ENCODE results near the gene TRMT2A.

TRMT2A gene

GRCh38 chr22:20094197-20094807 is 22.7 kb downstream of the TRMT2A start:
- no peaks in the 10 kb centered on the region for H3K9me2 ChIP-seq (replicated peaks; ENCODE audit: insufficient read depth, low read length)
- H3K36me3 ChIP-seq (replicated peaks; ENCODE audit: insufficient read depth, low read length) = peaks cover 28% of the 10 kb centered on the region
- no peak overlapping the region for H2AFZ ChIP-seq (ENCODE audit: low read length)
- no peak overlapping the region for H3K4me2 ChIP-seq (ENCODE audit: low read depth, low read length)
- no peaks in the 10 kb centered on the region for H3K9me3 ChIP-seq (replicated peaks; ENCODE audit: insufficient read depth, low read length)
- no peak overlapping the region for H3K27ac ChIP-seq (ENCODE audit: low read length)
- no peaks in the 10 kb centered on the region for H3F3A ChIP-seq (ENCODE audit: insufficient read depth, low read length)
- no peaks in the 10 kb centered on the region for H4K20me1 ChIP-seq (ENCODE audit: insufficient read depth, low read length)
- H3K4me3 ChIP-seq (ENCODE audit: low read length) = no peak overlapping the region
- TF ChIP-seq EZH2 (optimal IDR thresholded peaks at IDR 0.05; ENCODE audit: low read depth, low read length) (no peak), EZH2phosphoT487 (IDR thresholded peaks at IDR 0.05; ENCODE audit: low read length) (no peak), CTCF (IDR thresholded peaks at IDR 0.05; ENCODE audit: low read length) (no peak)
- H3K9ac ChIP-seq (ENCODE audit: low read length) = no peak overlapping the region
- H3K4me1 ChIP-seq (ENCODE audit: low read length) = no peaks in the 10 kb centered on the region
- H3K27me3 ChIP-seq (replicated peaks; ENCODE audit: insufficient read depth, low read length) = no peaks in the 10 kb centered on the region
- DNase-seq = no peak
- peaks cover 39% of the 10 kb centered on the region for H3K79me2 ChIP-seq (ENCODE audit: low read length)

GRCh38 chr22:20093418-20094196 is 23.4 kb downstream of the TRMT2A start:
- Histone ChIP-seq H3F3A (ENCODE audit: insufficient read depth, low read length) (no peaks in the 10 kb centered on the region), H2AFZ (ENCODE audit: low read length) (no peak overlapping the region), H3K4me1 (ENCODE audit: low read length) (no peaks in the 10 kb centered on the region), H3K9me3 (replicated peaks; ENCODE audit: insufficient read depth, low read length) (no peaks in the 10 kb centered on the region), H3K4me3 (ENCODE audit: low read length) (no peak overlapping the region), H4K20me1 (ENCODE audit: insufficient read depth, low read length) (no peaks in the 10 kb centered on the region), H3K9me2 (replicated peaks; ENCODE audit: insufficient read depth, low read length) (no peaks in the 10 kb centered on the region), H3K36me3 (replicated peaks; ENCODE audit: insufficient read depth, low read length) (peaks cover 28% of the 10 kb centered on the region), H3K9ac (ENCODE audit: low read length) (no peak overlapping the region), H3K27ac (ENCODE audit: low read length) (no peak overlapping the region), H3K4me2 (ENCODE audit: low read depth, low read length) (no peak overlapping the region), H3K79me2 (ENCODE audit: low read length) (peaks cover 32% of the 10 kb centered on the region), H3K27me3 (replicated peaks; ENCODE audit: insufficient read depth, low read length) (no peaks in the 10 kb centered on the region)
- TF ChIP-seq EZH2phosphoT487 (IDR thresholded peaks at IDR 0.05; ENCODE audit: low read length) = no peak
- TF ChIP-seq CTCF (IDR thresholded peaks at IDR 0.05; ENCODE audit: low read length) = no peak
- no peak for TF ChIP-seq EZH2 (optimal IDR thresholded peaks at IDR 0.05; ENCODE audit: low read depth, low read length)
- no peak for DNase-seq

- peaks cover 27% of the 10 kb centered on the region for H3K36me3 ChIP-seq (replicated peaks; ENCODE audit: insufficient read depth, low read length)
- no peak overlapping the region for H3K4me3 ChIP-seq (ENCODE audit: low read length)
- H3K4me1 ChIP-seq (ENCODE audit: low read length) = no peaks in the 10 kb centered on the region
- DNase-seq = no peak
- H3K4me2 ChIP-seq (ENCODE audit: low read depth, low read length) = no peak overlapping the region
- H3K27me3 ChIP-seq (replicated peaks; ENCODE audit: insufficient read depth, low read length) = no peaks in the 10 kb centered on the region
- no peak overlapping the region for H3K9ac ChIP-seq (ENCODE audit: low read length)
- H3F3A ChIP-seq (ENCODE audit: insufficient read depth, low read length) = no peaks in the 10 kb centered on the region
- H3K79me2 ChIP-seq (ENCODE audit: low read length) = peaks cover 38% of the 10 kb centered on the region
- no peaks in the 10 kb centered on the region for H4K20me1 ChIP-seq (ENCODE audit: insufficient read depth, low read length)
- TF ChIP-seq EZH2 (optimal IDR thresholded peaks at IDR 0.05; ENCODE audit: low read depth, low read length) (no peak), CTCF (IDR thresholded peaks at IDR 0.05; ENCODE audit: low read length) (no peak), EZH2phosphoT487 (IDR thresholded peaks at IDR 0.05; ENCODE audit: low read length) (no peak)
- no peak overlapping the region for H3K27ac ChIP-seq (ENCODE audit: low read length)
- no peak overlapping the region for H2AFZ ChIP-seq (ENCODE audit: low read length)
- no peaks in the 10 kb centered on the region for H3K9me3 ChIP-seq (replicated peaks; ENCODE audit: insufficient read depth, low read length)
- H3K9me2 ChIP-seq (replicated peaks; ENCODE audit: insufficient read depth, low read length) = no peaks in the 10 kb centered on the region
These were observed 24.6 kb downstream of the TRMT2A start for GRCh38 chr22:20092477-20092854.
